HEK293 (cell line): ENCODE data around the gene AGRN.
A peak's percentile ranks its signal among the peaks of the same experiment; 100 is the strongest.
"Not testable (repeated sequence)": the region's sequence is repeated elsewhere in the genome, so short reads cannot be mapped to it uniquely, and the experiment has no call there.

Experiments used
- CTCF ChIA-PET: fragments of 350-600 bp; formaldehyde crosslinking; extraction: SDS; loops from one replicate; lab custom pipeline; 2021; ENCODE audit warnings: antibody characterized with exemption; lab: Yijun Ruan, JAX
- POLR2A ChIA-PET: fragments of 300-600 bp; formaldehyde crosslinking; extraction: SDS; loops from one replicate; lab custom pipeline; 2020; ENCODE audit warnings: antibody characterized with exemption, inconsistent platforms; lab: Yijun Ruan, JAX
- H3K27ac ChIP-seq: fragments of 200-500 bp; sonication (Bioruptor generic); 2 replicates; pipeline ENCODE4 v1.5.1; 2014; ENCODE audit warnings: low read depth, low read length, control low read depth, inconsistent platforms; ENCODE audit errors: extremely low read depth
- H3K36me3 ChIP-seq, 2 experiments: fragments of 200-500 bp in 1 of 2; sonication (Bioruptor generic) in 1 of 2; 1 replicate in 1 of 2; 2 replicates in 1 of 2; pipeline ENCODE4 v1.5.1; 2014 to 2017; ENCODE audit warnings: inconsistent platforms in 2 of 2, low read length in 2 of 2; ENCODE audit not compliant: control insufficient read depth in 2 of 2, insufficient read depth in 1 of 2
- H3K4me1 ChIP-seq: fragments of 200-500 bp; sonication (Bioruptor generic); 2 replicates; pipeline ENCODE4 v1.5.1; 2014; ENCODE audit warnings: mild to moderate bottlenecking, low read length, inconsistent platforms; ENCODE audit not compliant: control insufficient read depth, insufficient read depth
- H3K4me3 ChIP-seq: 2 replicates; pipeline ENCODE4 v1.5.1; 2011; ENCODE audit warnings: low read depth, mild to moderate bottlenecking, control low read depth, low read length, moderate library complexity
- H3K9me3 ChIP-seq: fragments of 200-500 bp; sonication (Bioruptor generic); 2 replicates; pipeline ENCODE4 v1.5.1; 2014; ENCODE audit warnings: low read depth, low read length, inconsistent platforms; ENCODE audit not compliant: control insufficient read depth, insufficient read depth
- BCL11A ChIP-seq: fragments of 450-650 bp; formaldehyde crosslinking; IDR thresholded peaks from 2 replicates; pipeline ENCODE4 v1.5.1; 2016; ENCODE audit warnings: low read depth, missing biosample characterization, missing genetic modification characterization
- EGR2 ChIP-seq: fragments of 450-650 bp; formaldehyde crosslinking; IDR thresholded peaks from 2 replicates; pipeline ENCODE4 v1.5.1; 2016; ENCODE audit warnings: low read depth, missing biosample characterization, missing genetic modification characterization
- GLIS1 ChIP-seq: fragments of 450-650 bp; formaldehyde crosslinking; IDR thresholded peaks from 2 replicates; pipeline ENCODE4 v1.5.1; 2016; ENCODE audit warnings: missing biosample characterization, missing genetic modification characterization
- GLIS2 ChIP-seq: fragments of 450-650 bp; formaldehyde crosslinking; IDR thresholded peaks from 2 replicates; pipeline ENCODE4 v1.5.1; 2016; ENCODE audit warnings: missing biosample characterization, missing genetic modification characterization
- KLF1 ChIP-seq: fragments of 450-650 bp; formaldehyde crosslinking; IDR thresholded peaks from 2 replicates; pipeline ENCODE4 v1.5.1; 2016; ENCODE audit warnings: missing biosample characterization, missing genetic modification characterization
- KLF8 ChIP-seq: fragments of 450-650 bp; formaldehyde crosslinking; IDR thresholded peaks from 2 replicates; pipeline ENCODE4 v1.5.1; 2016; ENCODE audit warnings: missing biosample characterization, missing genetic modification characterization
- PRDM1 ChIP-seq: fragments of 450-650 bp; formaldehyde crosslinking; IDR thresholded peaks from 2 replicates; pipeline ENCODE4; 2016; ENCODE audit warnings: missing biosample characterization, missing genetic modification characterization
- SP2 ChIP-seq: fragments of 450-650 bp; formaldehyde crosslinking; IDR thresholded peaks from 2 replicates; pipeline ENCODE4 v1.5.1; 2016; ENCODE audit warnings: missing biosample characterization, missing genetic modification characterization
- ZFHX2 ChIP-seq: fragments of 450-650 bp; formaldehyde crosslinking; conservative IDR thresholded peaks from 2 replicates; pipeline ENCODE4 v1.5.1; 2016; ENCODE audit warnings: missing biosample characterization, missing genetic modification characterization
- ZIC2 ChIP-seq: fragments of 450-650 bp; formaldehyde crosslinking; IDR thresholded peaks from 2 replicates; pipeline ENCODE4 v1.5.1; 2016; ENCODE audit warnings: missing biosample characterization, missing genetic modification characterization
- ZNF266 ChIP-seq: fragments of 450-650 bp; formaldehyde crosslinking; IDR thresholded peaks from 2 replicates; pipeline ENCODE4 v1.5.1; 2016; ENCODE audit warnings: missing biosample characterization, missing genetic modification characterization, low read depth
- ZNF529 ChIP-seq: fragments of 450-650 bp; formaldehyde crosslinking; IDR thresholded peaks from 2 replicates; pipeline ENCODE4 v1.5.1; 2017; ENCODE audit warnings: missing genetic modification characterization, missing biosample characterization; ENCODE audit not compliant: insufficient replicate concordance
- ZNF544 ChIP-seq: fragments of 450-650 bp; formaldehyde crosslinking; IDR thresholded peaks from 2 replicates; pipeline ENCODE4 v1.5.0; 2017; ENCODE audit warnings: missing biosample characterization, missing genetic modification characterization
- ZNF555 ChIP-seq: fragments of 450-650 bp; formaldehyde crosslinking; conservative IDR thresholded peaks from 2 replicates; pipeline ENCODE4 v1.5.1; 2017; ENCODE audit warnings: missing biosample characterization, mild to moderate bottlenecking, missing genetic modification characterization, inconsistent platforms
- ZNF621 ChIP-seq: fragments of 450-650 bp; formaldehyde crosslinking; IDR thresholded peaks from 2 replicates; pipeline ENCODE4 v1.5.1; 2017; ENCODE audit warnings: missing biosample characterization, missing genetic modification characterization
- ZNF629 ChIP-seq: fragments of 450-650 bp; formaldehyde crosslinking; IDR thresholded peaks from 2 replicates; pipeline ENCODE4 v1.5.1; 2017; ENCODE audit warnings: missing biosample characterization, missing genetic modification characterization
- TF ChIP-seq, protein P1 (sequence below): fragments of 450-650 bp; formaldehyde crosslinking; IDR thresholded peaks from 2 replicates; pipeline ENCODE4 v1.5.1; 2016; ENCODE audit warnings: missing biosample characterization, missing genetic modification characterization, borderline replicate concordance
- TF ChIP-seq, protein P2 (sequence below): fragments of 450-650 bp; formaldehyde crosslinking; IDR thresholded peaks from 2 replicates; pipeline ENCODE4 v1.5.1; 2016; ENCODE audit warnings: missing biosample characterization, missing genetic modification characterization
- TF ChIP-seq, protein P3 (sequence below): fragments of 450-650 bp; formaldehyde crosslinking; optimal IDR thresholded peaks from 2 replicates; pipeline ENCODE3; 2016; ENCODE audit warnings: missing biosample characterization, mild to moderate bottlenecking, missing genetic modification characterization
- TF ChIP-seq, protein P4 (sequence below): fragments of 450-650 bp; formaldehyde crosslinking; IDR thresholded peaks from 2 replicates; pipeline ENCODE4 v1.5.1; 2016; ENCODE audit warnings: missing biosample characterization, missing genetic modification characterization

AGRN gene

DNA sequence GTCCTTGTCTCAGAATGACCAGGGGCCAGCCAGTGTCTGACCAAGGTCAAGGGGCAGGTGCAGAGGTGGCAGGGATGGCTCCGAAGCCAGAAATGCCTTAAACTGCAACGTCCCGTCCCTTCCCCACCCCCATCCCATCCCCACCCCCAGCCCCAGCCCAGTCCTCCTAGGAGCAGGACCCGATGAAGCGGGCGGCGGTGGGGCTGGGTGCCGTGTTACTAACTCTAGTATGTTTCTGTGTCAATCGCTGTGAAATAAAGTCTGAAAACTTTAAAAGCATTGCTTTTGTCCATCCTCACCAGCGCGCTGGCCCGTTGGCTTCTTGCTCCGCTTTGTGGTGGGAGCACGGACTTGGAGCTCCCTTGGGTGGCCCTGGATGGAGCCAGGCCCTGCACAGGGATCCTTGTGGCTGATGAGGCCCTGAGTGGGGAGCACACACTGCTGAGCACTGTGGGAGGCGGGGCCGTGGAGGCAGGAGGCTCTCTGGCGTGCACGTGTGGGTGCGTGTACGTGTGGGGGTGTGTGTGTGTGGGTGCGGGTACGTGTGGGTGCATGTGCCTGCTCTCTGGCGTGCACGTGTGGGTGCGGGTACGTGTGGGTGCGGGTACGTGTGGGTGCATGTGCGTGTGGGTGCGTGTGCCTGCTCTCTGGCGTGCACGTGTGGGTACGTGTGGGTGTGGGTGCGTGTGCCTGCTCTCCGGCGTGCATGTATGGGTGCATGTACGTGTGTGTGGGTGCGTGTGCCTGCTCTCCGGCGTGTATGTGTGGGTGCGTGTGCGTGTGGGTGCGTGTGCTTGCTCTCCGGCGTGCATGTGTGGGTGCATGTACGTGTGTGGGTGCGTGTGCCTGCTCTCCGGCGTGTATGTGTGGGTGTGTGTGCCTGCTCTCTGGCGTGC is 36.2 kb downstream of the AGRN start:
- Histone ChIP-seq H3K4me3 (no peak overlapping the region), H3K36me3 (peaks cover 0 to 45% of the 10 kb centered on the region in 2 experiments; a peak in 1 of 3 replicates), H3K9me3 (no peaks in the 10 kb centered on the region)
- ChIA-PET CTCF (no interaction called here), POLR2A (no interaction called here)
- TF ChIP-seq, protein P1, sequence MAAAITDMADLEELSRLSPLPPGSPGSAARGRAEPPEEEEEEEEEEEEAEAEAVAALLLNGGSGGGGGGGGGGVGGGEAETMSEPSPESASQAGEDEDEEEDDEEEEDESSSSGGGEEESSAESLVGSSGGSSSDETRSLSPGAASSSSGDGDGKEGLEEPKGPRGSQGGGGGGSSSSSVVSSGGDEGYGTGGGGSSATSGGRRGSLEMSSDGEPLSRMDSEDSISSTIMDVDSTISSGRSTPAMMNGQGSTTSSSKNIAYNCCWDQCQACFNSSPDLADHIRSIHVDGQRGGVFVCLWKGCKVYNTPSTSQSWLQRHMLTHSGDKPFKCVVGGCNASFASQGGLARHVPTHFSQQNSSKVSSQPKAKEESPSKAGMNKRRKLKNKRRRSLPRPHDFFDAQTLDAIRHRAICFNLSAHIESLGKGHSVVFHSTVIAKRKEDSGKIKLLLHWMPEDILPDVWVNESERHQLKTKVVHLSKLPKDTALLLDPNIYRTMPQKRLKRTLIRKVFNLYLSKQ: no peak
- TF ChIP-seq ZNF266 (tag by site-specific recombination): no peak
- TF ChIP-seq SP2 (tag by site-specific recombination): no peak
- peak; percentile 56 for TF ChIP-seq ZIC2 (tag by site-specific recombination)
- peak; percentile 99 for TF ChIP-seq EGR2 (tag by site-specific recombination)
- no peak for TF ChIP-seq KLF8
- no peak for TF ChIP-seq ZNF544
- peak; percentile 100 for TF ChIP-seq ZFHX2 (tag by site-specific recombination)
- TF ChIP-seq GLIS1: peak; percentile 73
- TF ChIP-seq KLF1: peak; percentile 33; the same call in 1 of the 2 replicates
- TF ChIP-seq, protein P2, sequence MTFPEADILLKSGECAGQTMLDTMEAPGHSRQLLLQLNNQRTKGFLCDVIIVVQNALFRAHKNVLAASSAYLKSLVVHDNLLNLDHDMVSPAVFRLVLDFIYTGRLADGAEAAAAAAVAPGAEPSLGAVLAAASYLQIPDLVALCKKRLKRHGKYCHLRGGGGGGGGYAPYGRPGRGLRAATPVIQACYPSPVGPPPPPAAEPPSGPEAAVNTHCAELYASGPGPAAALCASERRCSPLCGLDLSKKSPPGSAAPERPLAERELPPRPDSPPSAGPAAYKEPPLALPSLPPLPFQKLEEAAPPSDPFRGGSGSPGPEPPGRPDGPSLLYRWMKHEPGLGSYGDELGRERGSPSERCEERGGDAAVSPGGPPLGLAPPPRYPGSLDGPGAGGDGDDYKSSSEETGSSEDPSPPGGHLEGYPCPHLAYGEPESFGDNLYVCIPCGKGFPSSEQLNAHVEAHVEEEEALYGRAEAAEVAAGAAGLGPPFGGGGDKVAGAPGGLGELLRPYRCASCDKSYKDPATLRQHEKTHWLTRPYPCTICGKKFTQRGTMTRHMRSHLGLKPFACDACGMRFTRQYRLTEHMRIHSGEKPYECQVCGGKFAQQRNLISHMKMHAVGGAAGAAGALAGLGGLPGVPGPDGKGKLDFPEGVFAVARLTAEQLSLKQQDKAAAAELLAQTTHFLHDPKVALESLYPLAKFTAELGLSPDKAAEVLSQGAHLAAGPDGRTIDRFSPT (tag by site-specific recombination): 0 out of 2 replicates have a peak, but pooled peaks have one; percentile 39
- TF ChIP-seq, protein P3, sequence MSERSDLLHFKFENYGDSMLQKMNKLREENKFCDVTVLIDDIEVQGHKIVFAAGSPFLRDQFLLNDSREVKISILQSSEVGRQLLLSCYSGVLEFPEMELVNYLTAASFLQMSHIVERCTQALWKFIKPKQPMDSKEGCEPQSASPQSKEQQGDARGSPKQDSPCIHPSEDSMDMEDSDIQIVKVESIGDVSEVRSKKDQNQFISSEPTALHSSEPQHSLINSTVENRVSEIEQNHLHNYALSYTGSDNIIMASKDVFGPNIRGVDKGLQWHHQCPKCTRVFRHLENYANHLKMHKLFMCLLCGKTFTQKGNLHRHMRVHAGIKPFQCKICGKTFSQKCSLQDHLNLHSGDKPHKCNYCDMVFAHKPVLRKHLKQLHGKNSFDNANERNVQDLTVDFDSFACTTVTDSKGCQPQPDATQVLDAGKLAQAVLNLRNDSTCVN: peak; percentile 23
- TF ChIP-seq, all 188 proteins: peak for 7
- 0 out of 2 replicates have a peak, but pooled peaks cover 5% of the 10 kb centered on the region for H3K4me1 ChIP-seq
- no peak overlapping the region for H3K27ac ChIP-seq

DNA sequence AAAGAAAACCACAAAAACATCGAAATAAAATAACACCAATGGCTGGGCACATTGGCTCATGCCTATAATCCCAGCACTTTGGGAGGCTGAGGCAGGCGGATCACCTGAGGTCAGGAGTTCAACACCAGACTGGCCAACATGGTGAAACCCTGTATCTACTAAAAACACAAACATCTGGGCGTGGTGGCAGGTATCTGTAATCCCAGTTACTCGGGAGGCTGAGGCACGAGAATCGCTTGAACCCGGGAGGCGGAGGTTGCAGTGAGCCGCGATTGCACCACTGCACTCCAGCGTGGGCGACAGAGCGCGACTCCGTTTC is 37.8 kb downstream of the AGRN start:
- H3K9me3 ChIP-seq, CTCF ChIA-PET, POLR2A ChIA-PET: not testable (repeated sequence)

DNA sequence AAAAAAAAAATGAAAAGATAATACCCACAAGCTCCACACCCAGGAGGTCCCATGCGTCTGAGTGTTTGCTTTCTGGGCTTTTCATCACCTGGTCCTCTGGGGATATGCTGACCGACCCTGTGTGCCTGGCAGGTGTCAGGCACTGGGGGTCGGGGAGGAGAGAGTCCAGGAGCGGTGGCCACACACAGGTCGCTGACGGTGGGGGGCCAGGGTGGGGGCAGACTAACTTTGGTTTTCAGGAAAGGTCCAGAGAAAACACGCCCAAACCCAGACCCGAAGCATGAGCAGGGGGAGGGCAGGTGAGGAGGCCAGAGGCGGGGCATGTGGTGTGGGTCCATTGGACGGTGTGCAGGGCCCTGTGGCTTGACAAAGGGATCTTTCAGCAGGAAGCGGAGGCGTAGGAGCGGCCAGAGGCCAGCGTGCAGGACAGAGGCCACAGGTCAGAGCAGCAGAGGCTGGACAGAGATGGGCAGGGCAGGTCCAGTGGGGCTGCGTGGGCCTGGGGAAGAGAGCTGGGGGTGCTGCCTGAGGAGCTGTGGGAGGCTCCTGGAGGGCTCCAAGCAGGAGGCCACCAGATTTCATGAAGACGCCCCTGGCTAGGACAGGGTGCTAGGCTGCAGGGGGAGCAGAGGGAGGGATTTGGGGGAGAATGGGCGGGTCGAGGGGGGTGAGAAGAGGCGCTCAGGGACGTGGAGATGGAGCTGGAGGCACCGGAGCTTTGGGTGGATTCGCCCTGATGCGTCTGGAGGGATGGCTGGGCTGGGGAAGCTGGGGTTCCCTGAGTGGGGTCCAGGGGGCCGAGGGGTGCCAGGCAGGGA is 38.4 kb downstream of the AGRN start:
- H3K4me1 ChIP-seq: 0 out of 2 replicates have a peak, but pooled peaks cover 5% of the 10 kb centered on the region
- H3K9me3 ChIP-seq: no peaks in the 10 kb centered on the region
- ChIA-PET POLR2A (interaction anchor here (0.5 to 1.5 kb wide), 6 partner anchors 11 to 92 kb away, joined by 3 to 8 read pairs (median 3); partner anchors contain the start of gene AGRN), CTCF (interaction anchor here (0.6 to 3.6 kb wide), 4 partner anchors 11 to 73 kb away, joined by 3 to 10 read pairs (median 5); no protein-coding TSS in a partner anchor)
- peak overlapping the region; percentile 45 for H3K4me3 ChIP-seq
- no peak overlapping the region for H3K27ac ChIP-seq
- peaks cover 0 to 22% of the 10 kb centered on the region in 2 experiments; a peak in 1 of 3 replicates for H3K36me3 ChIP-seq
- TF ChIP-seq EGR2 (tag by site-specific recombination) (no peak), ZNF621 (tag by site-specific recombination) (no peak), PRDM1 (tag by site-specific recombination) (no peak), BCL11A (tag by site-specific recombination) (peak; percentile 14; the same call in 1 of the 2 replicates), ZNF529 (tag by site-specific recombination) (no peak), GLIS1 (peak; percentile 89), ZNF555 (no peak), GLIS2 (tag by site-specific recombination) (peak; percentile 24; the same call in 1 of the 2 replicates), ZNF629 (tag by site-specific recombination) (no peak)
- TF ChIP-seq, protein P4, sequence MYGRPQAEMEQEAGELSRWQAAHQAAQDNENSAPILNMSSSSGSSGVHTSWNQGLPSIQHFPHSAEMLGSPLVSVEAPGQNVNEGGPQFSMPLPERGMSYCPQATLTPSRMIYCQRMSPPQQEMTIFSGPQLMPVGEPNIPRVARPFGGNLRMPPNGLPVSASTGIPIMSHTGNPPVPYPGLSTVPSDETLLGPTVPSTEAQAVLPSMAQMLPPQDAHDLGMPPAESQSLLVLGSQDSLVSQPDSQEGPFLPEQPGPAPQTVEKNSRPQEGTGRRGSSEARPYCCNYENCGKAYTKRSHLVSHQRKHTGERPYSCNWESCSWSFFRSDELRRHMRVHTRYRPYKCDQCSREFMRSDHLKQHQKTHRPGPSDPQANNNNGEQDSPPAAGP (tag by site-specific recombination): no peak
- TF ChIP-seq, protein P2 (tag by site-specific recombination): no peak

More for the DNA sequence above, 37.8 kb downstream of the AGRN start:
- peaks cover 0 to 28% of the 10 kb centered on the region in 2 experiments; a peak in 1 of 3 replicates for H3K36me3 ChIP-seq
- H3K4me3 ChIP-seq, H3K4me1 ChIP-seq, H3K27ac ChIP-seq: not testable (repeated sequence)
